GM12874 (cell line): Measurements from ENCODE around the gene DCDC2.

Source experiments
- TF ChIP-seq, protein P1 (sequence below): IDR thresholded peaks from 2 replicates; pipeline ENCODE4 v1.5.1; 2011; ENCODE audit warnings: low read depth, mild to moderate bottlenecking, control low read depth, low read length, moderate library complexity; ENCODE audit not compliant: insufficient read depth

DCDC2 gene

GRCh38 chr6:24231438-24231977 is 126.4 kb downstream of the DCDC2 start:
- TF ChIP-seq, protein P1, sequence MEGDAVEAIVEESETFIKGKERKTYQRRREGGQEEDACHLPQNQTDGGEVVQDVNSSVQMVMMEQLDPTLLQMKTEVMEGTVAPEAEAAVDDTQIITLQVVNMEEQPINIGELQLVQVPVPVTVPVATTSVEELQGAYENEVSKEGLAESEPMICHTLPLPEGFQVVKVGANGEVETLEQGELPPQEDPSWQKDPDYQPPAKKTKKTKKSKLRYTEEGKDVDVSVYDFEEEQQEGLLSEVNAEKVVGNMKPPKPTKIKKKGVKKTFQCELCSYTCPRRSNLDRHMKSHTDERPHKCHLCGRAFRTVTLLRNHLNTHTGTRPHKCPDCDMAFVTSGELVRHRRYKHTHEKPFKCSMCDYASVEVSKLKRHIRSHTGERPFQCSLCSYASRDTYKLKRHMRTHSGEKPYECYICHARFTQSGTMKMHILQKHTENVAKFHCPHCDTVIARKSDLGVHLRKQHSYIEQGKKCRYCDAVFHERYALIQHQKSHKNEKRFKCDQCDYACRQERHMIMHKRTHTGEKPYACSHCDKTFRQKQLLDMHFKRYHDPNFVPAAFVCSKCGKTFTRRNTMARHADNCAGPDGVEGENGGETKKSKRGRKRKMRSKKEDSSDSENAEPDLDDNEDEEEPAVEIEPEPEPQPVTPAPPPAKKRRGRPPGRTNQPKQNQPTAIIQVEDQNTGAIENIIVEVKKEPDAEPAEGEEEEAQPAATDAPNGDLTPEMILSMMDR: no peak

DNA sequence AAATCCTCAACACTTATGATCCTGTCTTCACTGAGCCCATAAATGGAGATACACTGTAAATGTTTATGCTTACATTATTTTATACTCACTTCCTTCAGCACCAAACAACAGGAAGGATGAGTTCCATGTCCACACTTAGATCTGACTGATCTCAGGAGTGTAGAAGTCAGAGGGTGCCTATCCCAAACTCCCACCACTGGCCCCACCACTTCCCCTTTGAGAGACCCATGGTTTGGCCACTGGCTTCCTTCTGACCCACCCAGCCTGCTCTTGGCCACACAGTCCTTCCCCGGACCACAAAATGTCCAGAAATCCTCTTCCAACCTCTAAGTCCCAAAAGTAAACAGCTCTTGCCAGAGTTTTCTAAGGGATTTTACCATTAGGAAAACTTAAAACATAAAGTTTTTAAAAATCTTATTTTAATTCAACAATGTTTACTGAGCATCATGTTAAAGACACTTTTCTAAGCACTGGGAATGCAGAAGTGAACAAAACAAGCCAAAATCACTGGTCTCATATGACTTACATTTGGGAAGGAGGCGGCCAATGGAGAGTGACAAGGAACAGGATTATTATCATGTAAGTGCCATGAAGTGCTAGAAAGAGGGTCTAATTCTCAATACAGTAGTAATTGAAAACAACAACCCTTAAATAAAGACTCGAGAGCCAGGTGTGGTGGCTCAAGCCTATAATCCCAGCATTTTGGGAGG is 128.0 kb downstream of the DCDC2 start:
- TF ChIP-seq, protein P1: no peak

DNA sequence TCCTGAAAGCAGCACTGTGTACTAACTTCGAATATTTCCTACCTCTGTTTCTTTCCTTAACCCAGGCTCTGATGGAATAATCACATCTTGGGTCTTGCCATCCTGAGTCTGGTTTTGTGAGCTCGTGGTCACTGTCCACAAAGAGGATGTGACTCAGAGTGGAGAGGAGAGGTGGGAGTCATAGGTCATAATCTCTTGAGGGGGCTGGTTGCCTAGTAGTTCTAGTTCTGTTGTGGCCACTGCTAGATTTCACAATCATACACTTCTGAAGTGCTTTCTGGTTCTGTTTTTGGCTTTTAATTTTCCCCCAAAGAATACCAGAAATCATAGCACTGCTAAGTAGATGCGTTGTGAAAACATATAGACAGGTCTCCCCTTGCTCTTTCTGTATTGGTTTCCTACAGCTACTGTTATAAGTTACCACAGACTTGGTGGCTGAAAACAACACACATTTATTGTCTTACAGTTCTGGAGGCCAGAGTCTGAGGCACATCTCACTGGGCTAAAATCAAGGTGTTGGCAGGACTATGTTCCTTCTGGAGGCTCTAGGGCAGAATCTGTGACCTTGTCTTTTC is 129.1 kb downstream of the DCDC2 start:
- TF ChIP-seq, protein P1: no peak

GRCh38 chr6:24228123-24228522 is 129.7 kb downstream of the DCDC2 start:
- TF ChIP-seq, protein P1: no peak

DNA sequence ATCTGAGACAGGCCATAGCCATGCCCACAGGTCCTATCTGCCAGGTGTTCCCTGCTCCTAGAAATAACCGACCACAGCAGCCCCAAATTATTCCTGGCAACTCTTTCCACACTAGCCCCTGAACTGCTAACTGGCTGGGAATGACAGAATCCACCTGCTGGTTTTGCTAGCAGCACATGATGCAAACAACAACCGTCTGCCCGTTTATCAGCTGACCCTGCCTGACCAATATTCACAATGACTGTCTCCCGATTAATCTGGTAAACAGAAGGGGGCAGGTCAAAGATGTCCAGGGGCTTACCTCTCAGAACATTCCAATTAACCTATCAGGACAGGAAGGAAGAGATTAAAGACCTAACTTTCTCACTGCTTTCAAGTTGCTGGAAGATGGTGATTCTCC is 130.3 kb downstream of the DCDC2 start:
- TF ChIP-seq, protein P1: no peak

GRCh38 chr6:24226541-24226940 is 131.3 kb downstream of the DCDC2 start:
- TF ChIP-seq, protein P1: no peak

GRCh38 chr6:24225838-24226237 is 132.0 kb downstream of the DCDC2 start:
- TF ChIP-seq, protein P1: no peak
